CD4-positive, alpha-beta T cell treated with Interleukin-15 for 4 hours (primary cell): ENCODE measurements around the gene RILPL2.
"Not testable (repeated sequence)": the region's sequence is repeated elsewhere in the genome, so short reads cannot be mapped to it uniquely, and the experiment has no call there.

Experiments
- DNase-seq: peaks from one replicate; pipeline ENCODE4 v3.0.0-alpha.2; 2020; ENCODE audit warnings: low spot score

RILPL2 gene

DNA sequence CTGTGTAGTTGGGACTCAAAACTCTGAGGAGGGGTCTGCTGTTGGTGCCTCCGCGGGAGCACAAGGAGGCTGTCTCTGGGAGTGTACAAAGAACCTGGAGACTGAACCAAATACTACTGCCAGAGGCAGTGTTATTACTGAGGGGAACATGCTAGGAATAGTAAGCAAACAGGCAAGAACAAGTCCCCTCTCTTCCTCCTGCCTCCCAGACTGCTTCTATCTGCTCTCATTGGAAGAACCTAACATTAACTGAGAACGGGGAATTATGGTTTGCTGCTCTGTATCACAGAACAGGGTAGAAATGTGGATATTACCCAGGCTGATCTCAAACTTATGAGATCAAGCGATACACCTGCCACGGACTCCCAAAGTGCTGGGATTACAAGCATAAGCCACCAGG is 57.1 kb downstream of the RILPL2 start:
- no peak for DNase-seq

DNA sequence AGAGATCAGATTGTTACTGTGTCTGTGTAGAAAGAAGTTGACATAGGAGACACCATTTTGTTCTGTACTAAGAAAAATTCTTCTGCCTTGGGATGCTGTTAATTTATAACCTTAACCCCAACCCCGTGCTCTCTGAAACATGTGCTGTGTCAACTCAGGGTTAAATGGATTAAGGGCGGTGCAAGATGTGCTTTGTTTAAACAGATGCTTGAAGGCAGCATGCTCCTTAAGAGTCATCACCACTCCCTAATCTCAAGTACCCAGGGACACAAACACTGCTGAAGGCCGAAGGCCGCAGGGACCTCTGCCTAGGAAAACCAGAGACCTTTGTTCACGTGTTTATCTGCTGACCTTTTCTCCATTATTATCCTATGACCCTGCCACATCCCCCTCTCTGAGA is 64.1 kb downstream of the RILPL2 start:
- DNase-seq = not testable (repeated sequence)

DNA sequence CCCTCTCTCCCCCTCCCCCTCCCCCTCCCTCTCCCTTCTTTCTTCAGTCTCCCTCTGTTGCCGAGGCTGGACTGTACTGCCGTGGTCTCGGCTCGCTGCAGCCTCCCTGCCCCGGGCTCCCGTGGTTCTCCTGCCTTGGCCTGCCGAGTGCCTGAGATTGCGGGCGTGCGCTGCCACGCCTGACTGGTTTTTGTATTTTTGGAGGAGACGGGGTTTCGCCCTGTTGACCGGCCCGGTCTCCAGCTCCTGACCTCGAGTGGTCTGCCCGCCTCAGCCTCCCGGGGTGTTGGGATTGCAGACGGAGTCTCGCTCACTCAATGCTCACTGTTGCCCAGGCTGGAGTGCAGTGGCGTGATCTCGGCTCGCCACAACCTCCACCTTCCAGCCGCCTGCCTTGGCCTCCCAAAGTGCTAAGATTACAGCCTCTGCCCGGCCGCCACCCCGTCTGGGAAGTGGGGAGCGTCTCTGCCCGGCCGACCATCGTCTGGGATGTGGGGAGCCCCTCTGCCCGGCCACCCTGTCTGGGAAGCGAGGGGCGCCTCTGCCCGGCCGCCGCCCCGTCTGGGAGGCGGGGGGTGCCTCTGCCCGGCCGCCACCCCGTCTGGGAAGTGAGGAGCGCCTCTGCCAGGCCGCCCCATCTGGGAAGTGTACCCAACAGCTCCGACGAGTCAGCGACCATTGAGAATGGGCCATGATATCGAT is 64.7 kb downstream of the RILPL2 start:
- not testable (repeated sequence) for DNase-seq

DNA sequence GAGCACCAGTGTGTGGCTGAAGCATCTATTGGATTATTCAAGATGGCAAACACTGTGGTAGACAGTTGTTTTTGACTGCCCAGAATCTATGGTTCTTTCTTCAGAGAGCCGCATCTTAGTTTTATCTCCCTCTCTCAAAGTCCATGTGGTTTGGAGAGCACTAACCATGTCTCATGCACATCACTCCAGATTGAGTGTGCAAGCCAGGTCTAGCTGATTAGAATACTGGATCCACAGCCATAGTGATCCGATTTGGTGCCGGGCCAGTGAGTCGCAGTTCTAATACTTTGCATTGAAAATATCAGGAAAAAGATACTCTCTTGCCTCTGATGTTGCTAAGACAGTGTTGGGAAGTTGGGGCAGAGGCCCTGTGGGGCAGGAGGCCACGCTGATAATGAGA is 67.3 kb downstream of the RILPL2 start:
- no peak for DNase-seq

DNA sequence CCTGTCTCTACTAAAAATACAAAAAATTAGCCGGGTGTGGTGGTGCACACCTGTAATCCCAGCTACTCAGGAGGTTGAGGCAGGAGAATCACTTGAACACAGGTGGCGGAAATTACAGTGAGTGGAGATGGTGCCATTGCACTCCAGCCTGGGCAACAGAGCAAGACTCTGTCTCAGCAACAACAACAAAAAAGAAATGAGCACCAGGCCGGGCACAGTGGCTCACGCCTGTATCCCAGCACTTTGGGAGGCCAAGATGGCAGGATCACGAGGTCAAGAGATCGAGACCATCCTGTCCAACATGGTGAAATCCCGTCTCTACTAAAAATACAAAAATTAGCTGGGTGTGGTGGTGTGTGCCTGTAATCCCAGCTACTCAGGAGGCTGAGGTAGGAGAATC is 68.1 kb downstream of the RILPL2 start:
- not testable (repeated sequence) for DNase-seq

DNA sequence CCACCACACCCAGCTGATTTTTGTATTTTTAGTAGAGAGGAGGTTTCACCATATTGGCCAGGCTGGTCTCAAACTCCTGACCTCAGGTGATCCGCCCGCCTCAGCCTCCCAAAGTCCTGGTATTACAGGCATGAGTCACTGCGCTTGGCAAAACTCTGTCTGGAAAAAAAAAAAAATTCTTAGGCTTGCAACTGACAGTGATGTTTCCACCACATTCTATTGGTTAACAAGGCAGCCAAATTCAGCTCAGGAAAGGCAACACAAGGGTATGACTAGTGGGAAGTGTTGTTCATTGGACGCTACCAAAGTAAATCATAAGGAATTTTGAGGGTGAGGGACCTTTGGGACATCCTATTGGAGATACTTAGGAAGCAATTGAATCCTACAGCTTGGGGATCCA is 69.0 kb downstream of the RILPL2 start:
- no peak for DNase-seq
